Measurements from ENCODE around the gene KLHL17.

- TF ChIP-seq CTCF (conservative IDR thresholded peaks at IDR 0.05; ENCODE audit: low read depth, low read length), result no peak
- TF ChIP-seq EZH2 (IDR thresholded peaks at IDR 0.05; ENCODE audit: low read length, unreplicated experiment), result no peak
These were observed 9.5 kb upstream of the KLHL17 start for GRCh38 chr1:950881-951280.

Measured in PC-3 (cell line).